SU-DHL-6 (cell line): ENCODE measurements around the gene TYW1B.
"Not testable (repeated sequence)": the region's sequence is repeated elsewhere in the genome, so short reads cannot be mapped to it uniquely, and the experiment has no call there.

Experiments used
- CTCF ChIP-seq: fragments of 200-600 bp; sonication (generic); IDR thresholded peaks from one replicate; pipeline ENCODE4 v1.5.1; 2017; ENCODE audit warnings: antibody characterized with exemption, mild to moderate bottlenecking, low read length, moderate library complexity; ENCODE audit not compliant: insufficient read depth, poor library complexity, severe bottlenecking
- EZH2phosphoT487 ChIP-seq: fragments of 200-600 bp; sonication (generic), shearing (Covaris generic); conservative IDR thresholded peaks from 2 replicates; pipeline ENCODE4 v1.6.1; 2018; ENCODE audit warnings: mild to moderate bottlenecking, antibody characterized with exemption, low read length, moderate library complexity, mixed read lengths

GRCh38 chr7:72605863-72606431 is 222.1 kb downstream of the TYW1B start:
- TF ChIP-seq CTCF, EZH2phosphoT487: not testable (repeated sequence)
